WTC11 (cell line): ENCODE measurements around the gene COL27A1. TPM values are rescaled to one million over a fixed set of nuclear protein-coding genes. Genes with fewer than 3 reads are reported as not detected.

Experiments used
- ATAC-seq: fragments of 200-7000 bp; cut with Tn5 transposase; 2 replicates; pipeline ENCODE4 v1.10.0; 2021; ENCODE audit warnings: mild to moderate bottlenecking, moderate library complexity
- CTCF ChIA-PET: fragments of 300-600 bp; sonication (Branson Sonifier 250); formaldehyde crosslinking; loops from one replicate; lab custom pipeline; 2021; ENCODE audit warnings: antibody characterized with exemption; lab: Charles Lee
- POLR2A ChIA-PET: fragments of 350-600 bp; sonication (Branson Sonifier 250); formaldehyde crosslinking; loops from one replicate; lab custom pipeline; 2021; ENCODE audit warnings: antibody characterized with exemption; lab: Charles Lee
- DNase-seq: peaks from one replicate; pipeline ENCODE4 v3.0.0; 2021; ENCODE audit warnings: low spot score
- H3K27ac Mint-ChIP-seq: 2 replicates; pipeline ENCODE4 v1.8.0; 2021; ENCODE audit warnings: mixed read lengths
- H3K27me3 Mint-ChIP-seq: 2 replicates; pipeline ENCODE4 v1.8.0; 2021; ENCODE audit warnings: low read depth, mild to moderate bottlenecking, moderate library complexity, mixed read lengths
- H3K36me3 Mint-ChIP-seq: 2 replicates; pipeline ENCODE4 v1.8.0; 2021; ENCODE audit warnings: mixed read lengths
- H3K4me1 Mint-ChIP-seq: 2 replicates; pipeline ENCODE4 v1.8.0; 2022; ENCODE audit warnings: mixed read lengths
- H3K4me3 Mint-ChIP-seq: 2 replicates; pipeline ENCODE4 v1.8.0; 2021; ENCODE audit warnings: mild to moderate bottlenecking, moderate library complexity, mixed read lengths
- H3K9me3 Mint-ChIP-seq: 2 replicates; pipeline ENCODE4 v1.8.0; 2021; ENCODE audit warnings: mixed read lengths
- ARID4B ChIP-seq: sonication (generic); formaldehyde crosslinking; IDR thresholded peaks from 2 replicates; pipeline ENCODE4 v1.8.0; 2023; ENCODE audit warnings: missing genetic modification reagents, mild to moderate bottlenecking, borderline replicate concordance
- ATF2 ChIP-seq: sonication (generic); formaldehyde crosslinking; IDR thresholded peaks from 2 replicates; pipeline ENCODE4 v1.8.1; 2022; ENCODE audit warnings: low read depth, missing genetic modification reagents, borderline replicate concordance
- CBFB ChIP-seq: sonication (generic); formaldehyde crosslinking; IDR thresholded peaks from 2 replicates; pipeline ENCODE4 v1.8.1; 2022; ENCODE audit warnings: mild to moderate bottlenecking, low read depth, missing genetic modification reagents
- CREM ChIP-seq: sonication (generic); formaldehyde crosslinking; IDR thresholded peaks from 2 replicates; pipeline ENCODE4 v1.8.1; 2022; ENCODE audit warnings: mild to moderate bottlenecking, missing genetic modification reagents, moderate library complexity
- E2F4 ChIP-seq: sonication (generic); formaldehyde crosslinking; IDR thresholded peaks from 2 replicates; pipeline ENCODE4 v1.8.1; 2022; ENCODE audit warnings: low read depth, mild to moderate bottlenecking, moderate library complexity, missing genetic modification reagents, borderline replicate concordance
- E2F5 ChIP-seq: sonication (generic); formaldehyde crosslinking; IDR thresholded peaks from 2 replicates; pipeline ENCODE4 v1.8.1; 2022; ENCODE audit warnings: mild to moderate bottlenecking, moderate library complexity, missing genetic modification reagents
- ERG ChIP-seq: fragments of 250-450 bp; sonication (Bioruptor Pico); IDR thresholded peaks from 2 replicates; pipeline ENCODE4 v1.8.0; 2021; ENCODE audit warnings: mild to moderate bottlenecking
- FOXJ3 ChIP-seq: sonication (generic); formaldehyde crosslinking; IDR thresholded peaks from 2 replicates; pipeline ENCODE4 v1.9.0; 2021; ENCODE audit warnings: missing genetic modification reagents, mild to moderate bottlenecking, borderline replicate concordance
- HMGXB4 ChIP-seq: sonication (generic); formaldehyde crosslinking; IDR thresholded peaks from 2 replicates; pipeline ENCODE4 v1.8.1; 2023; ENCODE audit warnings: mild to moderate bottlenecking, moderate library complexity, missing genetic modification reagents
- IRF2 ChIP-seq: sonication (generic); formaldehyde crosslinking; IDR thresholded peaks from 2 replicates; pipeline ENCODE4 v1.8.0; 2022; ENCODE audit warnings: low read depth, missing genetic modification reagents, borderline replicate concordance
- NR1H2 ChIP-seq: sonication (generic); formaldehyde crosslinking; IDR thresholded peaks from 2 replicates; pipeline ENCODE4 v1.9.0; 2021; ENCODE audit warnings: mild to moderate bottlenecking, moderate library complexity, missing genetic modification reagents
- OVOL2 ChIP-seq: fragments of 250-450 bp; sonication (Bioruptor Pico); IDR thresholded peaks from 2 replicates; pipeline ENCODE4 v1.9.0; 2021; ENCODE audit warnings: mild to moderate bottlenecking, borderline replicate concordance
- TEAD4 ChIP-seq: sonication (generic); formaldehyde crosslinking; IDR thresholded peaks from 2 replicates; pipeline ENCODE4 v1.8.0; 2022; ENCODE audit warnings: mild to moderate bottlenecking, missing genetic modification reagents
- TP53 ChIP-seq: sonication (generic); formaldehyde crosslinking; IDR thresholded peaks from 2 replicates; pipeline ENCODE4 v1.8.1; 2023; ENCODE audit warnings: mild to moderate bottlenecking, missing genetic modification reagents
- ZBTB21 ChIP-seq: sonication (generic); formaldehyde crosslinking; IDR thresholded peaks from 2 replicates; pipeline ENCODE4 v1.8.1; 2023; ENCODE audit warnings: mild to moderate bottlenecking, missing genetic modification reagents, borderline replicate concordance
- ZBTB43 ChIP-seq: sonication (generic); formaldehyde crosslinking; IDR thresholded peaks from 2 replicates; pipeline ENCODE4 v1.8.1; 2023; ENCODE audit warnings: mild to moderate bottlenecking, missing genetic modification reagents
- ZNF232 ChIP-seq: sonication (generic); formaldehyde crosslinking; IDR thresholded peaks from 2 replicates; pipeline ENCODE4 v1.8.0; 2022; ENCODE audit warnings: mild to moderate bottlenecking, missing genetic modification reagents
- ZNF317 ChIP-seq: sonication (generic); formaldehyde crosslinking; IDR thresholded peaks from 2 replicates; pipeline ENCODE4 v1.8.1; 2023; ENCODE audit warnings: low read depth, mild to moderate bottlenecking, moderate library complexity, missing genetic modification reagents, borderline replicate concordance
- ZSCAN18 ChIP-seq: fragments of 250-450 bp; sonication (Bioruptor Pico); IDR thresholded peaks from 2 replicates; pipeline ENCODE4 v2.1.2; 2022; ENCODE audit warnings: mild to moderate bottlenecking, moderate library complexity
- total RNA-seq: library from RNA; stranded (reverse); gene quantifications from 3 replicates; pipeline ENCODE4 v1.2.3, GENCODE V29; 2021

Gene COL27A1
- total RNA-seq, 1 experiment from 2014 or later, result 47.5 TPM

- TF ChIP-seq ERG (CRISPR knock-in tag) (no peak), CREM (no peak), ZBTB43 (CRISPR knock-in tag) (no peak), TEAD4 (CRISPR knock-in tag) (no peak), ATF2 (CRISPR knock-in tag) (no peak), CBFB (no peak)
Observed at GRCh38 chr9:114140401-114140800, 14.9 kb upstream of the COL27A1 start (continued).

- POLR2A ChIA-PET, result interaction anchor here (0.7 kb wide), 1 partner anchor 30 kb away, joined by 3 read pairs; no protein-coding TSS in a partner anchor
- DNase-seq (no peak), ATAC-seq (no peak)
- CTCF ChIA-PET, result interaction anchor here (1.1 to 2.5 kb wide), 5 partner anchors 14 to 150 kb away, joined by 3 to 13 read pairs (median 5); partner anchors contain the start of gene COL27A1
- TF ChIP-seq ZBTB21, result no peak
- TF ChIP-seq NR1H2 (CRISPR knock-in tag), result no peak
- no peak for TF ChIP-seq HMGXB4 (CRISPR knock-in tag)
- no peak for TF ChIP-seq E2F5 (CRISPR knock-in tag)
- TF ChIP-seq ARID4B (CRISPR knock-in tag), result no peak
- TF ChIP-seq ZBTB43 (CRISPR knock-in tag), result no peak
- TF ChIP-seq E2F4 (CRISPR knock-in tag), result no peak
- no peak for TF ChIP-seq TP53
- TF ChIP-seq IRF2 (CRISPR knock-in tag), result no peak
- TF ChIP-seq ZNF317 (CRISPR knock-in tag), result no peak
- TF ChIP-seq ZSCAN18 (CRISPR knock-in tag), result no peak
- no peak for TF ChIP-seq OVOL2
- TF ChIP-seq ZNF232 (CRISPR knock-in tag), result no peak
- TF ChIP-seq FOXJ3 (CRISPR knock-in tag), result no peak
- no peak overlapping the region for H3K27ac Mint-ChIP-seq
- H3K9me3 Mint-ChIP-seq, result peaks cover 6% of the 10 kb centered on the region; the same call in 1 of the 2 replicates
- H3K4me1 Mint-ChIP-seq, result no peaks in the 10 kb centered on the region
- H3K36me3 Mint-ChIP-seq, result no peaks in the 10 kb centered on the region
- no peak overlapping the region for H3K4me3 Mint-ChIP-seq
- peaks cover 61% of the 10 kb centered on the region for H3K27me3 Mint-ChIP-seq
Observed at GRCh38 chr9:114140850-114141249, 14.5 kb upstream of the COL27A1 start.
